ENCODE results near the gene AAMP.

The AAMP gene

GRCh38 chr2:218223046-218223445 lies 46.9 kb downstream of the AAMP start:
- DNase-seq (ENCODE audit: low read depth, low spot score) = no peak

DNA sequence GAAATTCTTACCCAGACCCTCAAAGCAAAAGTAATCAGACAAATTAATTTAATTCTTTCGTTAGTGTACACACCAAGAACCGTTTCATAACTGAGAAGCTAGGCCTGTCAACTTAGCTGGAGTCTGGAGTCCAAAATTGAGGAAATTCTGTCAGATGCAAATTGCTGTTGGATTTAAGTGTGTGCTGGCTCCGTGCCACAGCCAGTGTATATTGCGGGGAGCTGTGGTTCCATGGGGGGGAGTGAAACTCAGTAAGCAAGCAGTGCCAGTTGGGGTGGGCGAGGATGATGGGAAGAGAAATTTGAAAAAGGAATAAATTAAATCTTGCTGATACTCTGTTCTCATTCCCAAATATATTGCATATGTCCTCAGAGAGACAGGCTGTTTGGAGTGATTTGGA lies 48.9 kb downstream of the AAMP start:
- no peak for DNase-seq (ENCODE audit: low read depth, low spot score)

GRCh38 chr2:218219934-218220333 lies 50.0 kb downstream of the AAMP start:
- DNase-seq (ENCODE audit: low read depth, low spot score) = no peak

DNA sequence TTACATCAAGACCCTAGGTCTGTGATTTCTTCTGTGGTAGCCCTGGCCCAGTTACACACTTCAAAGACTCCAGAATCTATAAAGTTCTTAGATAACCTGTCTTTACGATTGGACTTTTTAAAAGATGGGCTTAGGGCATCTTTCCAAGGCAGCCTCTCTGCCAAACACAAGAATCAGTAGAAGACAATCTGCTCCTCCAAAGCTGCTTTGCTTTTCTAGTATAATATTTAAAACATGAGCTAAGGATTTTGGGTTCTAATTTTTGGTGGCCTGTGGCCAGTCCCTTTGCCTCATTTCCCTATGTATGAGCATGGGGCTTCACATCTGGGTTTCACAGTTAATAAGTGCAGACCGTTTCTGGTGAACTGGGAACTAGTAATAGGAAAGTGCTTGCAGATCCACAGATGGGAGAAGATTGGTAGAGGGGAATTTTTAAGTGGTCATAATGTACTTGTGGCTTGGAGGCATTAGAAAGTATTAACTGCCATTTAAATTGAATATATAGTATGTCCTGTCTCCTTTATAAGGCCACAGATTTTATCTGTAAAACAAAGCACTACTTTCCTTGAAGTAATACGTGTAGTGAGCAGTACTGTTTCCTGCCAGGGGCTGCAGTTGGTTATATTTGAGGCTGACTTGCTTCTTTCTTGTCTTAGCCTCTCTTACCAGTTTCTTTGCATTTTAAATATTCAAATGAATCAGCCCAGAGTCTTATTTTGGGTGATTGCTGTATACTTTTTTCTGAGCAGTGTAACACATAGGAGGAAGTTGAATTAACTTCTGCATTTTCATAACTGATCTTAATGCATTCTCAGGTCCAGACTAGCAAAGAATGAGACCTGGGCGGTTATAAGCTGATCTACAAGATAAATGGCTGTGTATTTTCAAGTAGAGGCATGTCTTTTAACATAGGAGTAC lies 51.4 kb downstream of the AAMP start:
- no peak for DNase-seq (ENCODE audit: low read depth, low spot score)

DNA sequence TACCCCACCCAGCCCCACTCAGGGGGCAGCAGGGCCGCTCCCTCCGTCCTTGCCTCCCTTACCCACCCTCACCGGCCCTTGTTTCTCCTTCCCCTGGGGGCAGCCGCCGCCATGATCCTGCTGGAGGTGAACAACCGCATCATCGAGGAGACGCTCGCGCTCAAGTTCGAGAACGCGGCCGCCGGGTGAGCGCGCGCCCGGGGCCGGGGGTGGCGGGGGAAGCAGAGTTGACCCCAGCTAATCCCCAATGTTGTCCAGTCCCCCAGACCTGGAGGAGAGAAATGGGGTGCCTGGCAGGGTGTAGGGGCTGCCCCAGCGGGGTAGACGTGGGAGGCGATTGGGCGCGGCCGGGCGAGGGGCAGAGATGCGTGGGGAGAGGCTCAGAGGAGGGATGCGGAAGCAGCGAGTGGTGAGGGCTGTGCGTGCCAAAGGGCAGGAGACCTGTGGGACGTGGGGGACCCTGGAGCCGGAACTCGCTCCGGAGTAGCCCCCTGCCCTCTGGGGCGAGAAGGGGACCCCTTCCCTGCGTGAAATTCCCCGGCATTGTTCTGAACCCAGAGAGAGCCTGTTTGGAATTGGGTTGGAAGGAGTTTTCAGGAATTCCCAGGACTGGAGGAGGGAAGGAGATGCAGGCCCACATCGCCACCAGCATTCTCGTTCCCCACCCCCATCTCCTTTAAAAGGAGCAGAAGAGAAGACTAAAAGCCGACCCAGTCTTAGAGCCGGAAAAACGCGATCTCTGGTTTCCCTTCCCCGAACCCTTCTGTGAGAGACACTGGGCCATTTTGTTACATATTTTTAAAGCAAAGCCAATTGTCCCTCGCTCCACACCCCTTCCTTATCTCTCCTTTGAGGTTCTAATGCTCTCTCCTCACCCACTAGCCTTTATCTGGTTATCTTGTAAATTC lies 52.3 kb downstream of the AAMP start:
- peak; percentile 17 for DNase-seq (ENCODE audit: low read depth, low spot score)

DNA sequence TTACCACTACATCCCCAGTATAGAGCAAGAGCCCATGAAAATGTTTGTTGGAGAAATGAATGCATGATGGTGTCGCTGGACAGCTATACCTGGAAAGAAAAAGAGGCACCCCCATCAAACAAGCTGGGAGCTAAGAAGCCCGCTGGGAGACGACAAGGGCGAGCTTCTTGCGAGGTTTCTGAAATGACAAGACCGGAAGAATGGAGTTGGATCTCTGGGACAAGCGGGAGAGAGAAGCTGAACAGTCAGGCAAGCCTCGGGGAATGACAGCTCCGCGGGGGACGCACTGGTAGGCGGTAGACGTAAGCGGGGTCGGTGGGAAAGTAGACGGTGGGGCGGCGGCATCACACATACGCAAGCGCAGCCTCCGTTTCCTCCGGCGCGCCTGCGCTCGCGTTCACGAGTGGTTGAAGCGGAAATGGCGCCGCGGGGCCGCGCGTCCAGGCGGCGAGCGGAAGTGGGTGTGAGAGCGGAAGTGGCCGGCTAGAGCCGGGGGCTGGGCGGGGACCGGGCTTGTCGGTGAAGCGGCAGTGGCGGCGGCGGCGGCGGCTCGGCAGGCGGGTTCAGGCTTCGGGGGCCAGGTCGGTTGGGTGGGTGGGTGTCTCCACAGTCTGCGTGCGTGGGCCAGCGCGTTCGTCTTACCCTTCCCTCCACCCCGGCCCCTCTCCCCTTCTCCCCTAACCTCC lies 53.1 kb downstream of the AAMP start, which contains the start of gene ARPC2:
Gene ARPC2, plus strand, starts transcription at position 516 of the 686 bp plus-strand sequence. CDS start 282 bp downstream, outside the sequence.
- DNase-seq (ENCODE audit: low read depth, low spot score) = peak; percentile 88

DNA sequence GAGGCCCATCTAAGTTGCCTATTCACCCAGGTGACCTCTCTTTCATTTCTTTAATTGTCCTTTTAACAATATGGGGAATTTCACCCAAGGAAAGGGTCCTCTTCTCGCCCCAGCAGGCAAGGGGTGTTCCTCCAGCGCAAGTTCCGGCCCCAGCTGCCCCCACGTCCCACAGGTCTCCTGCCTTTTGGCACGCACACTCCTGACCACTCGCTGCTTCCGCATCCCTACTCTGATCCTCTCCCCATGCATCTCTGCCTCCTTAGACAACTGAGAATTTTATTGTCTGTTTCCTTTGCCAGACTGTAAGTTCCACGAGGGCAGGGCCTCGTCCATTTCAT lies 53.6 kb downstream of the AAMP start:
- DNase-seq (ENCODE audit: low read depth, low spot score) = no peak

Data from activated naive CD8-positive, alpha-beta T cell treated with anti-CD3 and anti-CD28 coated beads, Interleukin-2, amount 50 U/mL, for 16 hours (primary cell).